H1 (cell line): ENCODE data around the gene SIGLEC12. TPM values are rescaled to one million over a fixed set of nuclear protein-coding genes. Genes with fewer than 3 reads are reported as not detected.

Source experiments
- CTCF ChIA-PET: fragments of 300-600 bp; sonication (Branson Sonifier 250); formaldehyde crosslinking; loops from one replicate; lab custom pipeline; 2021; ENCODE audit not compliant: partially characterized antibody; lab: Charles Lee
- POLR2A ChIA-PET: fragments of 300-600 bp; sonication (Branson Sonifier 250); formaldehyde crosslinking; loops from one replicate; lab custom pipeline; 2021; ENCODE audit warnings: inconsistent platforms; ENCODE audit not compliant: partially characterized antibody; lab: Charles Lee
- DNase-seq, 2 experiments: peaks; one replicate each; pipeline versions ENCODE4 v3.0.0 to v3.0.0-alpha.2; 2010 to 2022; ENCODE audit warnings: low spot score in 2 of 2, low read depth in 1 of 2, mixed read lengths in 1 of 2
- FAIRE-seq: peaks from 2 replicates; lab custom pipeline; 2011; peaks lifted over from hg19 to GRCh38; lab: Jason Lieb, UNC
- H2AFZ ChIP-seq: 2 replicates; pipeline ENCODE4 v1.8.1; 2012; ENCODE audit warnings: low read length, inconsistent platforms
- H2AK5ac ChIP-seq: 2 replicates; pipeline ENCODE4 v1.6.1; 2013; ENCODE audit warnings: low read depth, low read length
- H2BK120ac ChIP-seq: replicated peaks from 2 replicates; pipeline ENCODE3; 2013; ENCODE audit warnings: low read depth, low read length, inconsistent platforms
- H2BK12ac ChIP-seq: 2 replicates; pipeline ENCODE4 v1.6.1; 2013; ENCODE audit warnings: low read depth, low read length
- H2BK15ac ChIP-seq: 2 replicates; pipeline ENCODE4 v1.6.1; 2013; ENCODE audit warnings: low read length
- H2BK20ac ChIP-seq: 2 replicates; pipeline ENCODE4 v1.6.1; 2013; ENCODE audit warnings: low read length
- H2BK5ac ChIP-seq: 2 replicates; pipeline ENCODE4 v1.6.1; 2013; ENCODE audit warnings: low read depth, low read length
- H3K14ac ChIP-seq: 2 replicates; pipeline ENCODE4 v1.6.1; 2013; ENCODE audit warnings: inconsistent platforms; ENCODE audit not compliant: insufficient read length
- H3K18ac ChIP-seq: 2 replicates; pipeline ENCODE4 v1.6.1; 2013; ENCODE audit warnings: low read length; ENCODE audit errors: extremely low read depth
- H3K23ac ChIP-seq: 2 replicates; pipeline ENCODE4 v1.6.1; 2013; ENCODE audit warnings: inconsistent platforms; ENCODE audit not compliant: insufficient read length
- H3K23me2 ChIP-seq: 2 replicates; pipeline ENCODE4 v1.6.1; 2013; ENCODE audit warnings: low read depth, low read length
- H3K27ac ChIP-seq: 2 replicates; pipeline ENCODE4 v1.6.1; 2011; ENCODE audit warnings: low read depth, low read length, inconsistent platforms
- H3K27me3 ChIP-seq, 4 experiments: replicated peaks in 1 of 4; 1 replicate in 1 of 4; 2 replicates in 3 of 4; pipeline versions ENCODE4 v1.6.1 to v1.8.1; 2011 to 2013; ENCODE audit warnings: low read length in 3 of 4, mild to moderate bottlenecking in 3 of 4, inconsistent platforms in 2 of 4, mixed read lengths in 2 of 4, moderate library complexity in 1 of 4; ENCODE audit not compliant: control insufficient read depth in 3 of 4, insufficient read depth in 3 of 4; ENCODE audit errors: extremely low read depth in 1 of 4
- H3K36me3 ChIP-seq, 4 experiments: 2 replicates each; pipeline versions ENCODE4 v1.6.1 to v1.8.1; 2011 to 2013; ENCODE audit warnings: mild to moderate bottlenecking in 4 of 4, low read length in 3 of 4, moderate library complexity in 2 of 4, control low read depth in 1 of 4, inconsistent platforms in 1 of 4; ENCODE audit not compliant: insufficient read depth in 4 of 4, control insufficient read depth in 2 of 4
- H3K4ac ChIP-seq: replicated peaks from 2 replicates; pipeline ENCODE3; 2013; ENCODE audit warnings: low read length, low read depth, mixed read lengths, inconsistent platforms; ENCODE audit not compliant: insufficient read length
- H3K4me1 ChIP-seq, 4 experiments: replicated peaks in 1 of 4; 1 replicate in 1 of 4; 2 replicates in 3 of 4; pipeline versions ENCODE4 v1.6.1 to v1.8.1; 2011 to 2013; ENCODE audit warnings: low read length in 3 of 4, inconsistent platforms in 2 of 4, mixed read lengths in 1 of 4; ENCODE audit not compliant: insufficient read depth in 4 of 4, control insufficient read depth in 3 of 4
- H3K4me2 ChIP-seq, 2 experiments: 2 replicates each; pipeline versions ENCODE4 v1.6.1 to v1.8.1; 2011 to 2013; ENCODE audit warnings: low read depth in 2 of 2, low read length in 2 of 2, control low read depth in 1 of 2, inconsistent platforms in 1 of 2, mild to moderate bottlenecking in 1 of 2; ENCODE audit not compliant: insufficient read depth in 1 of 2
- H3K4me3 ChIP-seq, 4 experiments: fragments of 200-600, 300-600 bp in 1 of 4; sonication (generic), shearing (Covaris generic), sonication (Bioruptor Twin) in 1 of 4; 2 replicates each; pipeline versions ENCODE4 v1.5.1 to v1.8.1; 2011 to 2016; ENCODE audit warnings: low read length in 4 of 4, low read depth in 3 of 4, control low read depth in 2 of 4, inconsistent platforms in 2 of 4, mild to moderate bottlenecking in 2 of 4, mixed read lengths in 1 of 4, moderate library complexity in 1 of 4; ENCODE audit not compliant: insufficient read depth in 2 of 4; ENCODE audit errors: extremely low read depth in 1 of 4
- H3K56ac ChIP-seq: replicated peaks from 2 replicates; pipeline ENCODE3; 2013; ENCODE audit warnings: low read depth, mild to moderate bottlenecking, mixed read lengths, low read length, inconsistent platforms; ENCODE audit not compliant: insufficient read length
- H3K79me1 ChIP-seq: 2 replicates; pipeline ENCODE4 v1.6.1; 2013; ENCODE audit warnings: low read depth, low read length, control low read depth
- H3K79me2 ChIP-seq, 2 experiments: 2 replicates each; pipeline versions ENCODE4 v1.6.1 to v1.8.1; 2012 to 2013; ENCODE audit warnings: low read length in 2 of 2, mild to moderate bottlenecking in 2 of 2, inconsistent platforms in 1 of 2; ENCODE audit not compliant: insufficient read depth in 2 of 2, control insufficient read depth in 1 of 2
- H3K9ac ChIP-seq, 4 experiments: replicated peaks in 1 of 4; 1 replicate in 1 of 4; 2 replicates in 3 of 4; pipeline versions ENCODE4 v1.6.1 to v1.8.1; 2011 to 2013; ENCODE audit warnings: low read depth in 3 of 4, low read length in 3 of 4, control low read depth in 2 of 4, mild to moderate bottlenecking in 2 of 4, moderate library complexity in 2 of 4, inconsistent platforms in 1 of 4; ENCODE audit errors: extremely low read depth in 1 of 4
- H3K9me3 ChIP-seq, 2 experiments: 2 replicates each; pipeline versions ENCODE4 v1.6.1 to v1.8.1; 2012 to 2013; ENCODE audit warnings: mild to moderate bottlenecking in 2 of 2, moderate library complexity in 2 of 2, control low read depth in 1 of 2, inconsistent platforms in 1 of 2, low read depth in 1 of 2, low read length in 1 of 2, mixed read lengths in 1 of 2; ENCODE audit not compliant: insufficient read depth in 2 of 2
- H4K20me1 ChIP-seq, 2 experiments: replicated peaks in 1 of 2; 2 replicates each; pipeline versions ENCODE3 to v1.8.1; 2011 to 2013; ENCODE audit warnings: inconsistent platforms in 2 of 2, low read length in 2 of 2, mild to moderate bottlenecking in 1 of 2; ENCODE audit not compliant: insufficient read depth in 2 of 2, control insufficient read depth in 1 of 2
- H4K5ac ChIP-seq: 2 replicates; pipeline ENCODE4 v1.6.1; 2013; ENCODE audit warnings: low read length, low read depth, mixed read lengths, inconsistent platforms; ENCODE audit not compliant: insufficient read length
- H4K8ac ChIP-seq: 2 replicates; pipeline ENCODE4 v1.8.0; 2013; ENCODE audit warnings: mild to moderate bottlenecking, moderate library complexity, low read length, inconsistent platforms; ENCODE audit not compliant: insufficient read depth; ENCODE audit errors: extremely low read depth
- H4K91ac ChIP-seq: replicated peaks from 2 replicates; pipeline ENCODE3; 2013; ENCODE audit warnings: low read length, mixed read lengths, inconsistent platforms; ENCODE audit not compliant: insufficient read length
- CTCF ChIP-seq, 3 experiments: IDR thresholded peaks; 1 replicate in 2 of 3; 2 replicates in 1 of 3; pipeline versions ENCODE4 v1.5.1 to v1.6.1; 2011; ENCODE audit warnings: low read length in 3 of 3, mild to moderate bottlenecking in 3 of 3, inconsistent platforms in 2 of 3, low read depth in 1 of 3, moderate library complexity in 1 of 3; ENCODE audit not compliant: insufficient read depth in 1 of 3; ENCODE audit errors: control extremely low read depth in 1 of 3
- GABPA ChIP-seq: IDR thresholded peaks from 2 replicates; pipeline ENCODE4 v1.6.1; 2011; ENCODE audit warnings: mild to moderate bottlenecking, low read length, moderate library complexity, borderline replicate concordance; ENCODE audit not compliant: insufficient read depth
- KDM1A ChIP-seq: fragments of 200-600, 300-600 bp; sonication (generic); IDR thresholded peaks from 2 replicates; pipeline ENCODE4 v1.7.1; 2016; ENCODE audit warnings: mild to moderate bottlenecking, low read length, borderline replicate concordance
- NANOG ChIP-seq: IDR thresholded peaks from 2 replicates; pipeline ENCODE4 v1.6.1; 2011; ENCODE audit warnings: low read length, low read depth, mild to moderate bottlenecking, inconsistent platforms; ENCODE audit not compliant: insufficient read depth, poor library complexity, severe bottlenecking
- POLR2AphosphoS5 ChIP-seq: IDR thresholded peaks from 2 replicates; pipeline ENCODE4 v1.6.1; 2011; ENCODE audit warnings: low read depth, low read length
- SAP30 ChIP-seq: fragments of 300-600 bp; sonication (generic); IDR thresholded peaks from 2 replicates; pipeline ENCODE4 v1.7.1; 2012; ENCODE audit warnings: low read length, moderate library complexity, mild to moderate bottlenecking, inconsistent platforms; ENCODE audit not compliant: insufficient read depth, insufficient replicate concordance
- SIX5 ChIP-seq: IDR thresholded peaks from 2 replicates; pipeline ENCODE4 v1.6.1; 2011; ENCODE audit warnings: mild to moderate bottlenecking, low read depth, low read length
- SRF ChIP-seq: IDR thresholded peaks from 2 replicates; pipeline ENCODE4 v1.6.1; 2011; ENCODE audit warnings: mild to moderate bottlenecking, low read depth, low read length, moderate library complexity
- TAF7 ChIP-seq: optimal IDR thresholded peaks from 2 replicates; pipeline ENCODE3; 2011; ENCODE audit warnings: low read depth, mild to moderate bottlenecking, inconsistent platforms, low read length, moderate library complexity, borderline replicate concordance
- TBP ChIP-seq: IDR thresholded peaks from 2 replicates; pipeline ENCODE4 v1.6.1; 2011; ENCODE audit warnings: low read depth, low read length, improper control_type of control experiment
- TCF12 ChIP-seq: IDR thresholded peaks from 2 replicates; pipeline ENCODE4 v1.6.1; 2011; ENCODE audit warnings: low read depth, mild to moderate bottlenecking, low read length
- WGBS, 2 experiments: shearing (Covaris generic) in 1 of 2; methylation state at CpG; one replicate each; pipeline versions ENCODE4 v1.1.6 to v1.1.7; 2013 to 2015; ENCODE audit warnings: low lambda C conversion rate in 2 of 2, mixed read lengths in 2 of 2, inconsistent platforms in 1 of 2, low coverage in 1 of 2, missing lambda C conversion rate in 1 of 2; ENCODE audit not compliant: insufficient replicate concordance in 2 of 2, insufficient coverage in 1 of 2, insufficient read length in 1 of 2; ENCODE audit errors: extremely low coverage in 1 of 2, missing lambda C conversion rate in 1 of 2; 5-methylcytosine and 5-hydroxymethylcytosine counted together
- polyA plus RNA-seq, 7 experiments: library from polyadenylated mRNA; depleted of rRNA in 3 of 7; stranded (reverse) in 5 of 7; unstranded in 2 of 7; fragments of >200 nt in 5 of 7; fragments of 200-250 nt in 2 of 7; gene quantifications; 1 replicate in 5 of 7; 2 replicates in 1 of 7; 4 replicates in 1 of 7; pipeline versions ENCODE4 v1.2.1 to v1.2.3, GENCODE V29; 2011 to 2013; ENCODE audit warnings: missing spikeins in 2 of 7, mixed read lengths in 2 of 7
- total RNA-seq: library from RNA; stranded (reverse); fragmentation: NEBNext Ultra II Directional; extraction: Animal tissue kit (Norgen Biotek cat#: 25700); gene quantifications from 2 replicates; pipeline ENCODE4 v1.2.1, GENCODE V29; 2021

The SIGLEC12 gene
- total and polyA plus RNA-seq, 2 of the 8 experiments (the other 6 are each of a cell fraction or from before 2014, with no cell fraction given) = not detected

GRCh38 chr19:51450730-51451307 is 50.8 kb downstream of the SIGLEC12 start:
- Histone ChIP-seq H4K5ac (no peak overlapping the region), H3K18ac (no peak overlapping the region)
- CTCF ChIA-PET = interaction anchor here (1.2 to 5.2 kb wide), 2 partner anchors 13 to 64 kb away, joined by 3 to 25 read pairs; no protein-coding TSS in a partner anchor
- TF ChIP-seq POLR2AphosphoS5 (no peak), CTCF (IDR thresholded peaks at IDR 0.05; ENCODE audit: control extremely low read depth in 1 of 3, insufficient read depth in 1 of 3, low read depth in 1 of 3, low read length in 3 of 3) (no peak), SIX5 (no peak), TAF7 (no peak), TBP (no peak), GABPA (no peak), SAP30 (no peak), NANOG (no peak), TCF12 (no peak), SRF (no peak), KDM1A (no peak)

More at GRCh38 chr19:51450730-51451307, 50.8 kb downstream of the SIGLEC12 start:
- H3K79me1 ChIP-seq = no peaks in the 10 kb centered on the region
- no peak overlapping the region for H3K4me2 ChIP-seq
- H2BK120ac ChIP-seq = no peak overlapping the region
- H4K8ac ChIP-seq = no peak overlapping the region
- no peaks in the 10 kb centered on the region for H3K36me3 ChIP-seq
- DNase-seq = no peak
- no peaks in the 10 kb centered on the region for H3K23me2 ChIP-seq
- no peak overlapping the region for H3K23ac ChIP-seq
- H2AK5ac ChIP-seq = no peak overlapping the region
- no peak overlapping the region for H2BK5ac ChIP-seq
- no peak overlapping the region for H3K27ac ChIP-seq
- no peak overlapping the region for H2BK12ac ChIP-seq
- no peak overlapping the region for H3K9ac ChIP-seq
- H3K14ac ChIP-seq = no peak overlapping the region
- POLR2A ChIA-PET = no interaction called here
- H3K4me3 ChIP-seq = no peak overlapping the region
- no peaks in the 10 kb centered on the region for H3K79me2 ChIP-seq
- H2AFZ ChIP-seq = no peak overlapping the region
- no peak overlapping the region for H2BK15ac ChIP-seq
- peaks cover 28 to 36% of the 10 kb centered on the region in 2 experiments for H3K9me3 ChIP-seq
- no peak overlapping the region for H2BK20ac ChIP-seq
- no peak overlapping the region for H3K56ac ChIP-seq
- no peaks in the 10 kb centered on the region for H3K4me1 ChIP-seq
- H4K20me1 ChIP-seq = no peaks in the 10 kb centered on the region
- no peak overlapping the region for H3K4ac ChIP-seq
- WGBS, 2 experiments = 78% methylated on average over 5 of the region's 5 CpGs; no CpG with 5 or more reads in 1 of the 2 experiments
- no peak overlapping the region for H4K91ac ChIP-seq
- FAIRE-seq = no peak
- no peaks in the 10 kb centered on the region for H3K27me3 ChIP-seq
